KMS-11 (cell line): ENCODE results near the gene LRP10.
A peak's percentile ranks its signal among the peaks of the same experiment; 100 is the strongest.

Experiments used
- H2AFZ ChIP-seq: fragments of 200-600 bp; sonication (generic); 2 replicates; pipeline ENCODE4 v1.6.1; 2016; ENCODE audit warnings: antibody characterized with exemption, mixed run types, low read depth
- H3K27ac ChIP-seq: fragments of 200-600 bp; sonication (generic); 2 replicates; pipeline ENCODE4 v1.6.1; 2016; ENCODE audit warnings: mild to moderate bottlenecking, mixed run types
- H3K27me3 ChIP-seq: fragments of 200-600 bp; sonication (generic); 2 replicates; pipeline ENCODE4 v1.6.1; 2017; ENCODE audit warnings: mild to moderate bottlenecking, low read depth, mixed run types, moderate library complexity; ENCODE audit not compliant: insufficient read depth
- H3K36me3 ChIP-seq: fragments of 200-600 bp; sonication (generic); 2 replicates; pipeline ENCODE4 v1.6.1; 2017; ENCODE audit warnings: mild to moderate bottlenecking, mixed run types; ENCODE audit not compliant: insufficient read depth
- H3K4me1 ChIP-seq: fragments of 200-600 bp; sonication (generic); 2 replicates; pipeline ENCODE4 v1.6.1; 2016; ENCODE audit warnings: mild to moderate bottlenecking, low read depth, mixed run types; ENCODE audit not compliant: poor library complexity, severe bottlenecking
- H3K4me2 ChIP-seq: fragments of 200-600 bp; sonication (generic); 2 replicates; pipeline ENCODE4 v1.7.0; 2016; ENCODE audit warnings: mild to moderate bottlenecking, mixed run types
- H3K4me3 ChIP-seq: fragments of 200-600 bp; sonication (generic); IDR thresholded peaks from 2 replicates; pipeline ENCODE4 v1.6.1; 2017; ENCODE audit warnings: low read depth, low read length, mixed read lengths; ENCODE audit not compliant: insufficient read depth
- H3K79me2 ChIP-seq: fragments of 200-600 bp; sonication (generic); 2 replicates; pipeline ENCODE4 v1.6.1; 2016; ENCODE audit warnings: low read depth, mixed run types; ENCODE audit not compliant: insufficient read depth
- H3K9ac ChIP-seq: fragments of 200-600 bp; sonication (generic); 2 replicates; pipeline ENCODE4 v1.6.1; 2016; ENCODE audit warnings: mild to moderate bottlenecking, mixed run types
- H4K20me1 ChIP-seq: fragments of 200-600 bp; sonication (generic); 2 replicates; pipeline ENCODE4 v1.6.1; 2016; ENCODE audit warnings: mild to moderate bottlenecking, mixed run types; ENCODE audit not compliant: insufficient read depth
- TF ChIP-seq, protein P1 (sequence below): fragments of 200-600 bp; sonication (generic); conservative IDR thresholded peaks from 2 replicates; pipeline ENCODE4 v1.6.1; 2017; ENCODE audit warnings: low read depth, mild to moderate bottlenecking, antibody characterized with exemption, low read length, moderate library complexity, mixed read lengths

Gene LRP10

DNA sequence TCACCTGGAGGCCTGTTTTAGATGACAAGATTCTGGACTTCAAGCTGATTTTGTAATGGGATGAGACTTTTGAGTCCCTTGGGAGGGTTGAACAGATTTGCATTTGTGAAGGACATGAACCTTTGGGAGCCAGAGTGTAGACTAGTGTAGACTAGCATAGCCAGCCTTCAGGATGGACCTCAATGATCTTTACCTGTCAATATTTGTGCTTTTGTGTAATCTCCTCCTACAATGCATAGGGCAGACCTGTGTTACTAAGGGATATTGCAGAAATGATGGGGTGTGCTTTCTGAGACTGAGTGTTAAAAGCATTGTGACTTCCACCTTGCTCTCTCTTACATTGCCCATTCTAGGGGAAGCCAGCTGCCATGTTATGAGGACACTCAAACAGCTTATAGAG lies 9.9 kb upstream of the LRP10 start:
- Histone ChIP-seq H2AFZ (no peak overlapping the region), H3K4me2 (no peak overlapping the region), H3K27me3 (no peaks in the 10 kb centered on the region), H3K36me3 (no peaks in the 10 kb centered on the region), H3K27ac (no peak overlapping the region), H4K20me1 (no peaks in the 10 kb centered on the region), H3K9ac (no peak overlapping the region), H3K4me3 (no peak overlapping the region), H3K79me2 (no peaks in the 10 kb centered on the region), H3K4me1 (peaks cover 15% of the 10 kb centered on the region)
- TF ChIP-seq, protein P1, sequence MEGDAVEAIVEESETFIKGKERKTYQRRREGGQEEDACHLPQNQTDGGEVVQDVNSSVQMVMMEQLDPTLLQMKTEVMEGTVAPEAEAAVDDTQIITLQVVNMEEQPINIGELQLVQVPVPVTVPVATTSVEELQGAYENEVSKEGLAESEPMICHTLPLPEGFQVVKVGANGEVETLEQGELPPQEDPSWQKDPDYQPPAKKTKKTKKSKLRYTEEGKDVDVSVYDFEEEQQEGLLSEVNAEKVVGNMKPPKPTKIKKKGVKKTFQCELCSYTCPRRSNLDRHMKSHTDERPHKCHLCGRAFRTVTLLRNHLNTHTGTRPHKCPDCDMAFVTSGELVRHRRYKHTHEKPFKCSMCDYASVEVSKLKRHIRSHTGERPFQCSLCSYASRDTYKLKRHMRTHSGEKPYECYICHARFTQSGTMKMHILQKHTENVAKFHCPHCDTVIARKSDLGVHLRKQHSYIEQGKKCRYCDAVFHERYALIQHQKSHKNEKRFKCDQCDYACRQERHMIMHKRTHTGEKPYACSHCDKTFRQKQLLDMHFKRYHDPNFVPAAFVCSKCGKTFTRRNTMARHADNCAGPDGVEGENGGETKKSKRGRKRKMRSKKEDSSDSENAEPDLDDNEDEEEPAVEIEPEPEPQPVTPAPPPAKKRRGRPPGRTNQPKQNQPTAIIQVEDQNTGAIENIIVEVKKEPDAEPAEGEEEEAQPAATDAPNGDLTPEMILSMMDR, result no peak

DNA sequence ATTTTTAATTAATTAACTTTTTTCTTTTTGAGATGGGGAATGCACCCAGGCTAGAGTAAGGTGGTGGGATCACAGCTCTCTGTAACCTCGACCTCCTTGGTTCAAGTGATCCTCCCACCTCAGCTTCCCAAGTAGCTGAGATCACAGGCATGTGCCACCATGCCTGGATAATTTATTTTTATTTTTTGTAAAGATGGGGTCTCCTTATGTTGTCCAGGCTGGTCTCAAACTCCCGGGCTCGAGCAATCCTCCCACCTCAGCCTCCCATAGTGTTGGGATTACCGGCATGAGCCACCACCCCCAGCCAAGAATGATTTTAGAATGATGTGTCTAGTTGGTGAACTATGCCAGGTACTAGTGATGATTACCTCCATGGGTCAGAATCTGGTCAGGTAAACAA lies 6.6 kb upstream of the LRP10 start:
- no peak overlapping the region for H2AFZ ChIP-seq
- no peak overlapping the region for H3K27ac ChIP-seq
- no peak overlapping the region for H3K4me2 ChIP-seq
- H3K27me3 ChIP-seq, result no peaks in the 10 kb centered on the region
- H4K20me1 ChIP-seq, result no peaks in the 10 kb centered on the region
- no peak overlapping the region for H3K4me3 ChIP-seq
- TF ChIP-seq, protein P1, result no peak
- H3K79me2 ChIP-seq, result no peaks in the 10 kb centered on the region
- peaks cover 7% of the 10 kb centered on the region for H3K4me1 ChIP-seq
- H3K9ac ChIP-seq, result no peak overlapping the region
- H3K36me3 ChIP-seq, result no peaks in the 10 kb centered on the region

DNA sequence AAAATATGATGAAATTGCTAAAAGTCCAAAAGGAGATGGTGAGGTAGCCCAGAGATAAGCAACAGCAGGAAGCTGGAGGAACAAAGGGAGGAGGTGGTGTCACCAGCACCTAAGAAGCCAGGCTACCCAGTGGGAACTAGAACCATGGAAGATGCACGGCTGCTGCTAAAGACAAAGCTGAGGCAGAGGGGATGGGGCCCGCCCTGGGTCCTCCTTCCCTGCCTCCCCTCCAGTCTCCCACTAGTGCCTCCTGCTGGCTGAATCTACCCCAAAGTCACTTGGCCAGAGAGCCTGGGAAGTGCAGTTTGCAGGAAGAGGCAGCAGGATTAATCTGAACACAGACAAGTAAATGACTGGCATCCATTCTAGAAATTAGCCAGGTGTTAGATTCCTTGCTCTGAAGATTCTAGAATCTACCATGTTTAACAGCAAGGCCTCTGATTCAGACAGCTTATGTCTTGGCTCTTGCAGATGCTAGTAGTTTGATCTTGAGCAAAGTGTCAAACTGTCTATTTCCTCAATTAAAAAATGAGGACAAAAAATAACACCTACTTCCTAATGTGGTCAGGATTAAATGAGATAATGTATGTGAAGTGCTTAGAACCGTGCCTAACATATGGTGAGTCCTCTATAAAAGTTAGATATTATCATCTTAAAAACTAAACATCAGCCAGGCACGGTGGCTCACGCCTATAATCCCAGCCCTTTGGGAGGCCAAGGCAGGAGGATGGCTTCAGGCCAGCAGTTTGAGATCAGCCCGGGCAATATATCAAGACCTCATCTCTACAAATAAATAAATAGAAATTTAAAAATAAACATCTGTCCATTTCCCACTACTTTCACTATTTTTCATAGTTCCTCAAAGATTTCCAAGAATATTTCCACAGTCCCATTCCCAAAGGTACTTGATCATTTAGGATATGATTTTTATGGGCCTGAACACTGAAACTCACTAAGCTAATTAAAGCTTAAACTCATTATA lies 5.8 kb upstream of the LRP10 start:
- TF ChIP-seq, protein P1, result 0 out of 2 replicates have a peak, but pooled peaks have one; percentile 24
- Histone ChIP-seq H3K4me1 (peaks cover 14% of the 10 kb centered on the region), H4K20me1 (no peaks in the 10 kb centered on the region), H3K27me3 (no peaks in the 10 kb centered on the region), H3K27ac (no peak overlapping the region), H2AFZ (no peak overlapping the region), H3K4me2 (no peak overlapping the region), H3K79me2 (no peaks in the 10 kb centered on the region), H3K36me3 (no peaks in the 10 kb centered on the region), H3K4me3 (no peak overlapping the region), H3K9ac (no peak overlapping the region)

DNA sequence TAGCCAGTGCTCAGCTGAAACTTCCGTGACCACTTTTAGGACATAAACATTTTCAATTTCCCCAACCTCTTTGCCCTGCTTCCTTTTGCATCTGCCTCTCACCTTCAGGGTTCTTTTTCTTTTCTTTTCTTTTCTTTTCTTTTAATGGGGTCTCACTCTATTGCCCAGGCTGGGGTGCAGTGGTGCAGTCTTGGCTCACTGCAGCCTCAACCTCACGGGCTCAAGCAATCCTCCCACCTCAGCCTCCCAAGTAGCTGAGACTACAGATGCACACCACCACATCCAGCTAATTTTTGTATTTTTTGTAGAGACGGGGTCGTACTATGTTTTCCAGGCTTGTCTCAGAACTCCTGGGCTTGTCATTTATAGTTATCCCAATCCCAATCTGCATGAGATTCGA lies 4.7 kb upstream of the LRP10 start:
- Histone ChIP-seq H3K27me3 (no peaks in the 10 kb centered on the region), H3K36me3 (no peaks in the 10 kb centered on the region)

More for the DNA sequence above, 4.7 kb upstream of the LRP10 start:
- Histone ChIP-seq H3K9ac (no peak overlapping the region), H3K27ac (no peak overlapping the region), H2AFZ (no peak overlapping the region), H3K79me2 (no peaks in the 10 kb centered on the region), H3K4me2 (no peak overlapping the region), H3K4me3 (no peak overlapping the region), H3K4me1 (peaks cover 17% of the 10 kb centered on the region), H4K20me1 (no peaks in the 10 kb centered on the region)
- TF ChIP-seq, protein P1, result no peak
